ENCODE data around the gene MED9. TPM values are rescaled to one million over a fixed set of nuclear protein-coding genes. Genes with fewer than 3 reads are reported as not detected.

Gene MED9
- total and polyA plus RNA-seq, 4 donors: 10.8 to 15.4 (median 13.3) TPM

- H3K4me3 ChIP-seq: no peak overlapping the region
- H3K27ac ChIP-seq (ENCODE audit: low read depth in 1 of 2, low read length in 1 of 2): peak overlapping the region in 1 of 2 donors; percentile 13
- ATAC-seq (ENCODE audit: insufficient read depth, low FRiP score) (no peak), DNase-seq (no peak)
- no peaks in the 10 kb centered on the region for H3K27me3 ChIP-seq (ENCODE audit: control insufficient read depth in 3 of 3, insufficient read depth in 3 of 3, low read length in 2 of 3)
- peaks cover 0 to 2% (median 0%) of the 10 kb centered on the region in 5 donors for H3K4me1 ChIP-seq (ENCODE audit: control insufficient read depth in 5 of 5, insufficient read depth in 5 of 5, low read length in 5 of 5)
- 92 to 96% methylated on average over 4 of the region's 4 CpGs for WGBS, 2 donors
- no peaks in the 10 kb centered on the region for H3K36me3 ChIP-seq (ENCODE audit: control insufficient read depth in 4 of 4, insufficient read depth in 4 of 4, low read length in 4 of 4)
- no peak for TF ChIP-seq CTCF (IDR thresholded peaks at IDR 0.05; ENCODE audit: control extremely low read depth, extremely low read depth)
- peaks cover 0 to 5% (median 1%) of the 10 kb centered on the region in 4 donors for H3K9me3 ChIP-seq (ENCODE audit: control insufficient read depth in 4 of 4, insufficient read depth in 3 of 4, low read length in 3 of 4)
- no peak overlapping the region for H3K9ac ChIP-seq (ENCODE audit: insufficient read depth in 1 of 2, low read length in 2 of 2)
These were observed 21.6 kb upstream of the MED9 start for GRCh38 chr17:17455173-17455572.

- Histone ChIP-seq H3K9ac (ENCODE audit: insufficient read depth in 1 of 2, low read length in 2 of 2) (no peak overlapping the region), H3K27ac (ENCODE audit: low read depth in 1 of 2, low read length in 1 of 2) (no peak overlapping the region), H3K9me3 (ENCODE audit: control insufficient read depth in 4 of 4, insufficient read depth in 3 of 4, low read length in 3 of 4) (peaks cover 0 to 6% (median 1%) of the 10 kb centered on the region in 4 donors), H3K4me1 (ENCODE audit: control insufficient read depth in 5 of 5, insufficient read depth in 5 of 5, low read length in 5 of 5) (peaks cover 0 to 2% (median 0%) of the 10 kb centered on the region in 5 donors), H3K4me3 (no peak overlapping the region), H3K36me3 (ENCODE audit: control insufficient read depth in 4 of 4, insufficient read depth in 4 of 4, low read length in 4 of 4) (no peaks in the 10 kb centered on the region), H3K27me3 (ENCODE audit: control insufficient read depth in 3 of 3, insufficient read depth in 3 of 3, low read length in 2 of 3) (no peaks in the 10 kb centered on the region)
- WGBS, 2 donors: 92 to 93% methylated on average over 19 of the region's 19 CpGs
- no peak for DNase-seq
- TF ChIP-seq CTCF (IDR thresholded peaks at IDR 0.05; ENCODE audit: control extremely low read depth, extremely low read depth): no peak
- no peak for ATAC-seq (ENCODE audit: insufficient read depth, low FRiP score)
These were observed 20.5 kb upstream of the MED9 start for GRCh38 chr17:17456251-17456650.

GRCh38 chr17:17457680-17458079, 19.1 kb upstream of the MED9 start:
- Histone ChIP-seq H3K27me3 (ENCODE audit: control insufficient read depth in 3 of 3, insufficient read depth in 3 of 3, low read length in 2 of 3) (no peaks in the 10 kb centered on the region), H3K9me3 (ENCODE audit: control insufficient read depth in 4 of 4, insufficient read depth in 3 of 4, low read length in 3 of 4) (peaks cover 0 to 6% (median 2%) of the 10 kb centered on the region in 4 donors), H3K4me1 (ENCODE audit: control insufficient read depth in 5 of 5, insufficient read depth in 5 of 5, low read length in 5 of 5) (peaks cover 0 to 2% (median 0%) of the 10 kb centered on the region in 5 donors), H3K36me3 (ENCODE audit: control insufficient read depth in 4 of 4, insufficient read depth in 4 of 4, low read length in 4 of 4) (no peaks in the 10 kb centered on the region), H3K27ac (ENCODE audit: low read depth in 1 of 2, low read length in 1 of 2) (no peak overlapping the region), H3K4me3 (no peak overlapping the region), H3K9ac (ENCODE audit: insufficient read depth in 1 of 2, low read length in 2 of 2) (no peak overlapping the region)
- no peak for DNase-seq
- TF ChIP-seq CTCF (IDR thresholded peaks at IDR 0.05; ENCODE audit: control extremely low read depth, extremely low read depth): no peak
- WGBS, 2 donors: 95 to 98% methylated on average over 2 of the region's 2 CpGs
- no peak for ATAC-seq (ENCODE audit: insufficient read depth, low FRiP score)

- Histone ChIP-seq H3K4me1 (ENCODE audit: control insufficient read depth in 5 of 5, insufficient read depth in 5 of 5, low read length in 5 of 5) (peaks cover 0 to 2% (median 0%) of the 10 kb centered on the region in 5 donors), H3K27me3 (ENCODE audit: control insufficient read depth in 3 of 3, insufficient read depth in 3 of 3, low read length in 2 of 3) (peaks cover 0 to 5% (median 0%) of the 10 kb centered on the region in 3 donors), H3K9me3 (ENCODE audit: control insufficient read depth in 4 of 4, insufficient read depth in 3 of 4, low read length in 3 of 4) (peaks cover 0 to 6% (median 2%) of the 10 kb centered on the region in 4 donors), H3K36me3 (ENCODE audit: control insufficient read depth in 4 of 4, insufficient read depth in 4 of 4, low read length in 4 of 4) (no peaks in the 10 kb centered on the region), H3K4me3 (no peak overlapping the region), H3K9ac (ENCODE audit: insufficient read depth in 1 of 2, low read length in 2 of 2) (no peak overlapping the region), H3K27ac (ENCODE audit: low read depth in 1 of 2, low read length in 1 of 2) (no peak overlapping the region)
- WGBS, 2 donors: 98% methylated on average over 4 of the region's 4 CpGs
- ATAC-seq (ENCODE audit: insufficient read depth, low FRiP score) (no peak), DNase-seq (no peak)
- no peak for TF ChIP-seq CTCF (IDR thresholded peaks at IDR 0.05; ENCODE audit: control extremely low read depth, extremely low read depth)
These were observed 16.8 kb upstream of the MED9 start for GRCh38 chr17:17460038-17460437.
